Measurements from ENCODE around the gene WDR18. TPM values are rescaled to one million over a fixed set of nuclear protein-coding genes. Genes with fewer than 3 reads are reported as not detected.

WDR18 gene
- polyA plus RNA-seq, 1 donor from 2014 or later, result 64.9 TPM

GRCh38 chr19:1017115-1017905 lies 33.2 kb downstream of the WDR18 start:
- Histone ChIP-seq H3K27me3 (ENCODE audit: insufficient read depth, low read depth, low read length) (no peaks in the 10 kb centered on the region), H4K20me1 (ENCODE audit: insufficient read depth) (peaks cover 12% of the 10 kb centered on the region), H3K4me3 (ENCODE audit: low read length) (peak overlapping the region; percentile 7), H3K4me2 (ENCODE audit: low read length) (no peak overlapping the region), H3K9me2 (ENCODE audit: insufficient read depth, low read length) (no peaks in the 10 kb centered on the region), H3K36me3 (ENCODE audit: insufficient read depth, low read length) (no peaks in the 10 kb centered on the region), H3K27ac (ENCODE audit: low read length) (no peak overlapping the region), H2AFZ (ENCODE audit: low read depth, low read length) (no peak overlapping the region), H3F3A (ENCODE audit: insufficient read depth, low read length, poor library complexity, severe bottlenecking) (no peaks in the 10 kb centered on the region), H3K9ac (ENCODE audit: low read length) (peak overlapping the region; percentile 16), H3K79me2 (replicated peaks; ENCODE audit: insufficient read depth, low read length) (peaks cover 43% of the 10 kb centered on the region), H3K9me3 (ENCODE audit: low read length) (no peaks in the 10 kb centered on the region)
- TF ChIP-seq EZH2 (IDR thresholded peaks at IDR 0.05; ENCODE audit: borderline replicate concordance, insufficient read depth, low read length, poor library complexity, severe bottlenecking) (no peak), SMC3 (conservative IDR thresholded peaks at IDR 0.05; ENCODE audit: poor library complexity) (no peak)

- H3K79me2 ChIP-seq (replicated peaks; ENCODE audit: insufficient read depth, low read length), result peaks cover 43% of the 10 kb centered on the region
- H4K20me1 ChIP-seq (ENCODE audit: insufficient read depth), result peaks cover 12% of the 10 kb centered on the region
- H3K4me3 ChIP-seq (ENCODE audit: low read length), result peak overlapping the region; percentile 16
- H3K27ac ChIP-seq (ENCODE audit: low read length), result no peak overlapping the region
- H3K27me3 ChIP-seq (ENCODE audit: insufficient read depth, low read depth, low read length), result no peaks in the 10 kb centered on the region
- no peaks in the 10 kb centered on the region for H3F3A ChIP-seq (ENCODE audit: insufficient read depth, low read length, poor library complexity, severe bottlenecking)
- H3K9me2 ChIP-seq (ENCODE audit: insufficient read depth, low read length), result no peaks in the 10 kb centered on the region
- H3K36me3 ChIP-seq (ENCODE audit: insufficient read depth, low read length), result no peaks in the 10 kb centered on the region
- no peaks in the 10 kb centered on the region for H3K9me3 ChIP-seq (ENCODE audit: low read length)
- TF ChIP-seq POLR2AphosphoS5 (IDR thresholded peaks at IDR 0.05) (no peak), TAF1 (IDR thresholded peaks at IDR 0.05; ENCODE audit: low read depth) (no peak), MXI1 (conservative IDR thresholded peaks at IDR 0.05; ENCODE audit: poor library complexity, severe bottlenecking) (no peak)
- H2AFZ ChIP-seq (ENCODE audit: low read depth, low read length), result no peak overlapping the region
- no peak overlapping the region for H3K4me2 ChIP-seq (ENCODE audit: low read length)
- H3K9ac ChIP-seq (ENCODE audit: low read length), result peak overlapping the region; percentile 16
Measured at GRCh38 chr19:1017906-1018305, 33.8 kb downstream of the WDR18 start.

GRCh38 chr19:1018393-1018792 lies 34.2 kb downstream of the WDR18 start:
- no peaks in the 10 kb centered on the region for H3K27me3 ChIP-seq (ENCODE audit: insufficient read depth, low read depth, low read length)
- H3K27ac ChIP-seq (ENCODE audit: low read length), result no peak overlapping the region
- H3K9me3 ChIP-seq (ENCODE audit: low read length), result no peaks in the 10 kb centered on the region
- H3K36me3 ChIP-seq (ENCODE audit: insufficient read depth, low read length), result no peaks in the 10 kb centered on the region
- H3K4me2 ChIP-seq (ENCODE audit: low read length), result no peak overlapping the region
- no peak for TF ChIP-seq EZH2 (IDR thresholded peaks at IDR 0.05; ENCODE audit: borderline replicate concordance, insufficient read depth, low read length, poor library complexity, severe bottlenecking)
- no peak for TF ChIP-seq RAD21 (conservative IDR thresholded peaks at IDR 0.05)
- TF ChIP-seq CTCF (IDR thresholded peaks at IDR 0.05; ENCODE audit: poor library complexity, severe bottlenecking), result no peak
- no peak for TF ChIP-seq REST (IDR thresholded peaks at IDR 0.05; ENCODE audit: borderline replicate concordance)
- TF ChIP-seq SMC3 (conservative IDR thresholded peaks at IDR 0.05; ENCODE audit: poor library complexity), result no peak
- no peak for TF ChIP-seq MXI1 (conservative IDR thresholded peaks at IDR 0.05; ENCODE audit: poor library complexity, severe bottlenecking)
- no peak for TF ChIP-seq POLR2AphosphoS5 (IDR thresholded peaks at IDR 0.05)
- TF ChIP-seq TAF1 (IDR thresholded peaks at IDR 0.05; ENCODE audit: low read depth), result no peak
- TF ChIP-seq EP300 (conservative IDR thresholded peaks at IDR 0.05; ENCODE audit: poor library complexity, severe bottlenecking), result no peak
- peak overlapping the region; percentile 16 for H3K4me3 ChIP-seq (ENCODE audit: low read length)
- H3K79me2 ChIP-seq (replicated peaks; ENCODE audit: insufficient read depth, low read length), result peaks cover 43% of the 10 kb centered on the region
- no peaks in the 10 kb centered on the region for H3K9me2 ChIP-seq (ENCODE audit: insufficient read depth, low read length)
- H2AFZ ChIP-seq (ENCODE audit: low read depth, low read length), result no peak overlapping the region
- peak overlapping the region; percentile 16 for H3K9ac ChIP-seq (ENCODE audit: low read length)
- H4K20me1 ChIP-seq (ENCODE audit: insufficient read depth), result peaks cover 12% of the 10 kb centered on the region
- no peaks in the 10 kb centered on the region for H3F3A ChIP-seq (ENCODE audit: insufficient read depth, low read length, poor library complexity, severe bottlenecking)
